Karpas-422 (cell line): ENCODE data around the gene FNDC5. TPM values are rescaled to one million over a fixed set of nuclear protein-coding genes. Genes with fewer than 3 reads are reported as not detected.
A peak's percentile ranks its signal among the peaks of the same experiment; 100 is the strongest.

Experiments
- DNase-seq: peaks from one replicate; pipeline ENCODE4 v3.0.0-alpha.2; 2015
- H2AFZ ChIP-seq: fragments of 200-600 bp; sonication (generic); 2 replicates; pipeline ENCODE4 v1.6.1; 2014; ENCODE audit warnings: antibody characterized with exemption, low read length, mixed read lengths
- H3K27ac ChIP-seq: fragments of 200-600 bp; sonication (generic); 2 replicates; pipeline ENCODE4 v1.5.1; 2014; ENCODE audit warnings: mild to moderate bottlenecking, low read length, moderate library complexity
- H3K27me3 ChIP-seq: fragments of 200-600 bp; sonication (generic); 2 replicates; pipeline ENCODE4 v1.6.1; 2014; ENCODE audit warnings: low read length, mixed read lengths
- H3K36me3 ChIP-seq: fragments of 200-600 bp; sonication (generic); 2 replicates; pipeline ENCODE4 v1.6.1; 2014; ENCODE audit warnings: low read length, mixed read lengths; ENCODE audit not compliant: insufficient read depth
- H3K4me1 ChIP-seq: fragments of 200-600 bp; sonication (generic); 2 replicates; pipeline ENCODE4 v1.6.1; 2014; ENCODE audit warnings: mild to moderate bottlenecking, low read length, mixed read lengths
- H3K4me2 ChIP-seq: fragments of 200-600 bp; sonication (generic); 2 replicates; pipeline ENCODE4 v1.6.1; 2014; ENCODE audit warnings: low read length, low read depth, mild to moderate bottlenecking; ENCODE audit not compliant: poor library complexity, severe bottlenecking
- H3K4me3 ChIP-seq: fragments of 200-600 bp; sonication (generic); 2 replicates; pipeline ENCODE4 v1.5.1; 2014; ENCODE audit warnings: mild to moderate bottlenecking, antibody characterized with exemption, low read length, mixed read lengths
- H3K79me2 ChIP-seq: fragments of 200-600 bp; sonication (generic); 2 replicates; pipeline ENCODE4 v1.6.1; 2014; ENCODE audit warnings: mild to moderate bottlenecking, low read length, mixed read lengths
- H3K9ac ChIP-seq: fragments of 200-600 bp; sonication (generic); 2 replicates; pipeline ENCODE4 v1.6.0; 2014; ENCODE audit warnings: low read length
- H3K9me2 ChIP-seq: fragments of 200-600 bp; sonication (generic), shearing (Covaris generic); replicated peaks from 2 replicates; pipeline ENCODE4 v1.6.0; 2014; ENCODE audit warnings: mild to moderate bottlenecking, low read length, moderate library complexity; ENCODE audit not compliant: insufficient read depth
- H3K9me3 ChIP-seq: fragments of 300-700, 200-600 bp; sonication (generic); 2 replicates; pipeline ENCODE4 v1.6.1; 2014; ENCODE audit warnings: low read length, mixed read lengths
- H4K20me1 ChIP-seq: fragments of 200-600 bp; sonication (generic); 2 replicates; pipeline ENCODE4 v1.6.1; 2014; ENCODE audit warnings: mild to moderate bottlenecking, antibody characterized with exemption, low read length, low read depth; ENCODE audit not compliant: insufficient read depth
- total RNA-seq: library from RNA; depleted of rRNA; stranded (reverse); fragments of >200 nt; shearing (Covaris generic); gene quantifications from 2 replicates; pipeline ENCODE4 v1.2.3, GENCODE V29; 2014; ENCODE audit warnings: low replicate concordance

The FNDC5 gene
- total RNA-seq, 1 experiment from 2014 or later, result not detected

GRCh38 chr1:32828341-32828740 is 42.4 kb downstream of the FNDC5 start:
- H3K4me1 ChIP-seq, result no peaks in the 10 kb centered on the region
- no peaks in the 10 kb centered on the region for H3K9me3 ChIP-seq
- H3K4me2 ChIP-seq, result no peak overlapping the region
- H3K27ac ChIP-seq, result no peak overlapping the region
- H3K79me2 ChIP-seq, result peaks cover 11% of the 10 kb centered on the region; the same call in 1 of the 2 replicates
- DNase-seq, result peak; percentile 50
- H2AFZ ChIP-seq, result no peak overlapping the region
- H3K4me3 ChIP-seq, result no peak overlapping the region
- H4K20me1 ChIP-seq, result no peaks in the 10 kb centered on the region
- H3K27me3 ChIP-seq, result no peaks in the 10 kb centered on the region
- H3K36me3 ChIP-seq, result peaks cover 66% of the 10 kb centered on the region; the same call in 1 of the 2 replicates
- H3K9me2 ChIP-seq, result no peaks in the 10 kb centered on the region
- no peak overlapping the region for H3K9ac ChIP-seq

- Histone ChIP-seq H3K79me2 (peaks cover 39% of the 10 kb centered on the region), H3K9me3 (no peaks in the 10 kb centered on the region), H3K4me3 (no peak overlapping the region), H3K27me3 (no peaks in the 10 kb centered on the region), H3K4me1 (peaks cover 17% of the 10 kb centered on the region), H3K27ac (no peak overlapping the region), H4K20me1 (no peaks in the 10 kb centered on the region), H2AFZ (no peak overlapping the region), H3K9ac (no peak overlapping the region), H3K9me2 (no peaks in the 10 kb centered on the region), H3K4me2 (no peak overlapping the region), H3K36me3 (peaks cover 37% of the 10 kb centered on the region; the same call in 1 of the 2 replicates)
- DNase-seq, result no peak
Measured at GRCh38 chr1:32825181-32825580, 45.5 kb downstream of the FNDC5 start.

- peak; percentile 81 for DNase-seq
- no peaks in the 10 kb centered on the region for H3K27me3 ChIP-seq
- H3K9ac ChIP-seq, result peak overlapping the region; percentile 97
- no peaks in the 10 kb centered on the region for H4K20me1 ChIP-seq
- H3K9me2 ChIP-seq, result no peaks in the 10 kb centered on the region
- H3K4me2 ChIP-seq, result peak overlapping the region; percentile 91
- peaks cover 52% of the 10 kb centered on the region for H3K4me1 ChIP-seq
- H2AFZ ChIP-seq, result no peak overlapping the region
- H3K79me2 ChIP-seq, result peaks cover 87% of the 10 kb centered on the region
- peak overlapping the region; percentile 83 for H3K4me3 ChIP-seq
- no peaks in the 10 kb centered on the region for H3K9me3 ChIP-seq
- 0 out of 2 replicates have a peak, but pooled peaks cover 4% of the 10 kb centered on the region for H3K36me3 ChIP-seq
- H3K27ac ChIP-seq, result peak overlapping the region; percentile 89
Measured at GRCh38 chr1:32818804-32819541, 51.7 kb downstream of the FNDC5 start.

GRCh38 chr1:32817815-32818786 is 52.6 kb downstream of the FNDC5 start:
- Histone ChIP-seq H3K27me3 (no peaks in the 10 kb centered on the region), H3K79me2 (peaks cover 93% of the 10 kb centered on the region), H3K9me3 (no peaks in the 10 kb centered on the region), H3K4me2 (peak overlapping the region; percentile 91), H3K4me1 (peaks cover 54% of the 10 kb centered on the region), H2AFZ (no peak overlapping the region; the same call in 1 of the 2 replicates), H4K20me1 (0 out of 2 replicates have a peak, but pooled peaks cover 5% of the 10 kb centered on the region), H3K9me2 (no peaks in the 10 kb centered on the region), H3K36me3 (0 out of 2 replicates have a peak, but pooled peaks cover 10% of the 10 kb centered on the region), H3K4me3 (peak overlapping the region; percentile 83), H3K9ac (peak overlapping the region; percentile 97), H3K27ac (peak overlapping the region; percentile 89)
- peak; percentile 82 for DNase-seq

- H4K20me1 ChIP-seq, result peaks cover 5% of the 10 kb centered on the region; the same call in 1 of the 2 replicates
- 0 out of 2 replicates have a peak, but pooled peaks cover 13% of the 10 kb centered on the region for H3K36me3 ChIP-seq
- H3K4me1 ChIP-seq, result peaks cover 53% of the 10 kb centered on the region
Measured at GRCh38 chr1:32817159-32817814, 53.4 kb downstream of the FNDC5 start, which contains the start of the genes S100PBP and YARS1. S100PBP (plus strand) TSS chr1:32817653; CDS start chr1:32826100, 8,447 bp downstream. YARS1 (minus strand) TSS chr1:32817358; CDS start chr1:32817244, 114 bp downstream.

GRCh38 chr1:32816676-32817158 is 54.0 kb downstream of the FNDC5 start:
- H3K4me3 ChIP-seq, result peak overlapping the region; percentile 83
- DNase-seq, result no peak
- H4K20me1 ChIP-seq, result peaks cover 11% of the 10 kb centered on the region; the same call in 1 of the 2 replicates
- no peaks in the 10 kb centered on the region for H3K9me2 ChIP-seq
- peak overlapping the region; percentile 84 for H3K27ac ChIP-seq
- peaks cover 47% of the 10 kb centered on the region for H3K4me1 ChIP-seq
- peaks cover 96% of the 10 kb centered on the region for H3K79me2 ChIP-seq
- H3K27me3 ChIP-seq, result no peaks in the 10 kb centered on the region
- H3K36me3 ChIP-seq, result 0 out of 2 replicates have a peak, but pooled peaks cover 13% of the 10 kb centered on the region
- no peak overlapping the region for H2AFZ ChIP-seq
- H3K9ac ChIP-seq, result peak overlapping the region; percentile 94
- no peaks in the 10 kb centered on the region for H3K9me3 ChIP-seq
- H3K4me2 ChIP-seq, result peak overlapping the region; percentile 94

More at GRCh38 chr1:32817159-32817814, 53.4 kb downstream of the FNDC5 start, which contains the start of the genes S100PBP and YARS1:
- H3K79me2 ChIP-seq, result peaks cover 94% of the 10 kb centered on the region
- H3K9me2 ChIP-seq, result no peaks in the 10 kb centered on the region
- no peaks in the 10 kb centered on the region for H3K27me3 ChIP-seq
- H3K9ac ChIP-seq, result peak within 1 kb of the TSS; percentile 97
- peak within 1 kb of the TSS; percentile 94 for H3K4me2 ChIP-seq
- H3K4me3 ChIP-seq, result peak within 1 kb of the TSS; percentile 83
- H3K27ac ChIP-seq, result peak within 1 kb of the TSS; percentile 89
- DNase-seq, result peak; percentile 99
- H3K9me3 ChIP-seq, result no peaks in the 10 kb centered on the region
- H2AFZ ChIP-seq, result no peak within 1 kb of the TSS; the same call in 1 of the 2 replicates

GRCh38 chr1:32813941-32814739 is 56.6 kb downstream of the FNDC5 start:
- H3K9me2 ChIP-seq, result no peaks in the 10 kb centered on the region
- H3K4me1 ChIP-seq, result peaks cover 31% of the 10 kb centered on the region
- H3K4me3 ChIP-seq, result no peak overlapping the region
- H3K27ac ChIP-seq, result no peak overlapping the region
- no peak overlapping the region for H3K4me2 ChIP-seq
- no peak for DNase-seq
- H2AFZ ChIP-seq, result no peak overlapping the region
- no peaks in the 10 kb centered on the region for H3K27me3 ChIP-seq
- H3K9ac ChIP-seq, result no peak overlapping the region
- H3K36me3 ChIP-seq, result peaks cover 31% of the 10 kb centered on the region
- peaks cover 13% of the 10 kb centered on the region; the same call in 1 of the 2 replicates for H4K20me1 ChIP-seq
- peaks cover 90% of the 10 kb centered on the region for H3K79me2 ChIP-seq
- no peaks in the 10 kb centered on the region for H3K9me3 ChIP-seq
